GM19452 (cell line): ENCODE measurements around the gene HOXA7.

Experiments
- ATAC-seq: cut with Tn5 transposase; IDR thresholded peaks from one replicate; pipeline ENCODE4 v1.9.1; 2021; ENCODE audit not compliant: unreplicated experiment

Gene HOXA7

DNA sequence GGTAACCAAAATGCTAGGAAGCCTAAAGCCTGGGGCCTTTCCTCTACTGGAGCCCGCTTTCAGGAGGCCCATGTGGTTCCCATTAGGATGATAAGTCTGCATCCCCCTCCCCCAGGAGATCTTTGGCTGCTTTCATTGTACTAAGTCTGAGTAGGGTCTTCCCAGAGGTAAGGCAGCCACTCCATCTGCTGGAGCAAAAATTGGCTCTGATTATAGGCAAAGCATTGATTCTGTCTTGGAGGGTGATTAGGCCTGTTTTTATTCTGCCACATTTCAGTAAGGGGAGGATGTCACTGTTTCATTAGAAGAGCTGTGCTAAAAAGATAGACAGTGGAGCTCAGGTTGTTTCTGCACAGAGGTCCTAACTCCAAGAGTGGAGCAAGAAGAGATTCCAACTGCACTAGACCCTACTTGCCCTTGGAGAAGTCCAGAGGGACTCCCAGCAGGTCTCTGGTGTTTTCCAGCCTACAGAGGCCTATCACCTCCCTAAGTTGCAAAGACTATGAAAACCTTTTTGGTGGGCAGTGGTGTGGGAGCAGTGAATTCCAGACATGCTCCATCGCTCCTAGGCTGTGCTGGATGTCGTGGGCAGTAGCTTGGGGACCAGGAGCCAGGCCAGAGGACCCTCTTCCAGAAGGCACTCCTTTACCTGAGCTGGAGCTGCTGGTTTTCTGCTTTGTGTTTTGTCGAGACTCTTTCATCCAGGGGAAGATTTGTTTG lies 46.8 kb downstream of the HOXA7 start:
- ATAC-seq, result no peak

GRCh38 chr7:27108390-27109127 lies 47.9 kb downstream of the HOXA7 start:
- ATAC-seq, result no peak

- ATAC-seq, result no peak
Observed at GRCh38 chr7:27107391-27108381, 48.8 kb downstream of the HOXA7 start.

DNA sequence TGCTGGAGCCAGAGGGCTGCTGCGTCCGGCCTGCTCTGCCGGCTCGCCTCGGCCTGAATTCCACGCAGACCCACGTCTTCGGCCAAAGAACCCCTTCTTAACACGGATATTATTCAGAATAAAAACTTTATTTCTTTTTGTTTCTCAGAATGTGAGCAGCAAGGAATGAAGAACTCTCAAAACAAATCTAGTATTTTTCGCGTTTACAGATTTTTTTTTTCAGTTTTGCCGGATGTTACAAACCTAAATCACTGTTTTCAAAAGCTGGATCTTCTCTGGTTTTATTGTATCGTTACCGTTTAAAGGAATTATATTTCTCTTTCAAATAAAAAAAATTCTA lies 49.6 kb downstream of the HOXA7 start:
- ATAC-seq, result no peak

GRCh38 chr7:27106181-27106900 lies 50.1 kb downstream of the HOXA7 start:
- no peak for ATAC-seq

DNA sequence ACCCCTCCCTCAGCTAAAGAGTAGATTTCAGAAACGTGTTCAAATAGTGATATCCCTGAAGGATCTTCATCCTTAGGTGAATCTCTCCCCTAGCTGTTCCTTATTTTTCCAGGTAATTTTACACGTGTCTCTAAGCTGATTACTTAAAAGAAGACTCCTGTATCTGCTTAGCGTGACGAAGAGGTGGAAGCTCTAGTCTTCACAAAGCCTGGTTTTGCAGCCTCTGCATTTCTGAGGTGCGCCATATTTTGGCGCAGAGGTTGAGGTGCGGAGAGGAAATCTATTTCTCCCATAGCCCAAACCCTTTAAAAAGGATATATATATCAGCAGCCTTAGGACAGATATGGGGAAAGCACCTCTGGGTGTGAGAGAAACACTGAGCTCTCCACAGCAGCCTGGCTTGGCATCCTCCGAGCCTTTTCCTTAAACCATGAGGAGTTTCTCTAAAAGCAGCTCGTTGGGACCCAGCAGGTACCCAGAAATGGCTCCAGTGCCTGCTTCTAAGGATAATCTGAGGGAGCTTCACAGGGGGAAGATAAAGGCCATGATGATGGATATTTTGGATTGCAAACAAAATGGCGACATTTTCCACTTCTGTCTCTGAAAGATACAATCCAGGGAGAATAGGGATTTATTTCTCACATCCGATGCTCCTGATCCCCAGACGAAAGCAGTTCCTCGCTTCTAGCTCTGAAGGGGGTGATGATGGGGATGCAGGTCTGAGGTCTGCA lies 51.0 kb downstream of the HOXA7 start:
- ATAC-seq, result no peak

GRCh38 chr7:27104341-27105058 lies 52.0 kb downstream of the HOXA7 start:
- no peak for ATAC-seq
